ENCODE measurements around the gene TPPP3. TPM values are rescaled to one million over a fixed set of nuclear protein-coding genes. Genes with fewer than 3 reads are reported as not detected.

TPPP3 gene
- 3.2 TPM in 1 of 2 replicates, not detected in the other for total RNA-seq

DNA sequence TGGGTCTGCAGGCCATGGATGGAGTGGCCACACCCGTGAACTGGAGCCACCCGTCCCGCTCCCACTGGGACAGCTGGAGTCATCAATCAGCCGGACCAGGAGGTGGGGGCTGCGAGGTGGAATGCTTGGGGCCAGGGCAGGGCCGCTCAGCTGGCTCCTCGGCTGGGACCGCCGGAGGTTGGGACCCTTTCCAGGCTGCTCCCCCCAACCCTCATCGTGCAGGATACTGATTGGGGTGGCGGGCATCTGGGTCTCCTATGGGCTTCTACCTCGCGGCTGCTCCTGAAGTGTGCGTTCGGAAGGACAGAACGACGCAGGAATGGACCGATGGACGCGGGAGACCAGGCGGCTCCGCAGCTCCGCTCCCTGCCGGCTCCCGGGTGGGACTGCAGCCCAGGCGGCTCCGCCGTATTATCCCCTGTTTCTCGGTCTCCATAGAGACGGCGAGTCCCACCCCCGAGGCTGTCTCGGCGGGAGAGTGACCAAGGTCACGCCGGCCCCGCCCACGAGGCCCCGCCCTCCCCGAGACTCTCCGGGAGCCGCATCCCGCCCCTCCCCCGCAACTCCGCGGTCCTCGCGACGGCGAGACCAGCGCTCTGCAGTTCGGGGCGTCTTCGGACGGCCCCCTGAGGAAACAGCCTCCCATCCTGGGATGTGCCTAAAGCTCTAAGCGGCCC, at the start of gene TPPP3:
Gene TPPP3, minus strand, starts transcription at position 388 of the 677 bp plus-strand sequence. CDS start 2,387 bp downstream, outside the sequence.
- DNase-seq (ENCODE audit: extremely low read depth, low read depth, low spot score): no peak

DNA sequence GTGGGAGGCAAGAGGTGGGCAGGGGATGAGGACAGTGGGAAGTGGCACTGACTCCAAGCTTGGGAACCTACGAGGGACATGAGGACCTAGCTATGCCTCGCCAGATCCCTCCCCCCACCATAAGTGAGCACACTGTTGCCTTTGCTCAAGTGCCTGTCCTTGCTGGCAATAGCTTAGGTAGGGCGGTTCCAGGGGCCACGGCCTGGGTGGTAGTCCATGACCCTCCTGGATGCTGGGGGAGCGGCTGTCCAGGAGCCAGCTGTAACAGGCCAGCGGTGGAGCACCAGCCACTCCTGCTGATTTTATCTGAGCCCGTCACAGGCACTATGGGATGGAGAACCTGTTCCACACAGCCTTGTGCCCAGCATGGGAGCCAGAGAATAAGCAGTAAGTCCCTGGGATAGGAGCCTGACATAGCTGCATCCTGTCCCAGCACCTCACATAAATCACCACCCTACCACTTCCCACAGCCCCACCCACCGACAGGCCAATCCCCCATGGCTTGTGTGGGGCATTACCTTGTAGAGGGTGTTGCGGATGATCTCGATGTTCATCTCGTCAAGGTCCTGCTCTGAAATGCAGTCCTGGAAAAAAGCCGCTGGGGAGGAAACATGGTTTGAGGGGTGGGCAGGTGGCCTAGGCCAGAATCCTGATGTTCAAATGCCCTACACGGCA, 49.4 kb upstream of the TPPP3 start:
- DNase-seq (ENCODE audit: extremely low read depth, low read depth, low spot score): no peak

DNA sequence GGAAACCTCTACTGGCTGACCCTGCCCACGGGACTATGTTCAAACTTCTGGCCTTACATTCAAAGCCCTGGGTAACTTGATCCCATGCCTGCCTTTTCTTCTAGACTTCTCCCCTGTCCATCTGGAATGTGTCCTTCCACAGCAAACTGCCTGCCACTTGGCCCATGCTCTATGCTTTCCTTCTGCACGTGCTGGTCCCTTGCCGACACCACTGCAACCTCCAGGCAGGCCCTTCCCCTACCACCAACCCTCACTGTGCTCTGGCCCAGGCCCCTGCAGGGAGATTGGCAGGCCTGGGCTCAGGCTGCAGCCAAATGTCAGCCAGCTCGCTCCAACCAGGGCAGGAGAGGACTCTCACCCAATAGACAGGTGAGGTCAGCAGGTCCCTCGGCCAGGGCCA, 48.6 kb upstream of the TPPP3 start:
- no peak for DNase-seq (ENCODE audit: extremely low read depth, low read depth, low spot score)

DNA sequence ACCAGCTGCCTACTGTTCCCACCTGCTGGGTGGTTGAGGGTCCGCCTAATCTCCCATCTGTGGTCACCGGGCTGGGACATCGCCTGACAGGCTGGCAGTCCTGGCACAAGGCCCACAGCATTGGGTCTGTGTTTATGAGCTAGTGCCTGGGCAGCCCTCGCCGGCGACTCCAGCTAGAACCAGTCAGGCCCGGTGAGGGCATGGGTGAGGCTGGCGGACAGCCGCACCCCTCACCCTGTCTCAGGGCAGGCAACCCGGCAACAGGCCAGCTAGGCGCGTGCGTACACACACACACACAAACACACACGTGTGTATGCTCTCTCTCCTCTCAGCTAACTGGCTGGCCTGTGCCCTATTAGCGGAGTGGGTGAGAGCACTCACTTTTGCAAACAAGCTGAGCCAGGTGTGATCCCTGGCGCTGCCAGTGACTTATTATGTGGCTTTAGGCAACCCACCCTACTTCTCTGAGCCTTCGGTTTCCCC, 48.0 kb upstream of the TPPP3 start:
- DNase-seq (ENCODE audit: extremely low read depth, low read depth, low spot score): no peak

DNA sequence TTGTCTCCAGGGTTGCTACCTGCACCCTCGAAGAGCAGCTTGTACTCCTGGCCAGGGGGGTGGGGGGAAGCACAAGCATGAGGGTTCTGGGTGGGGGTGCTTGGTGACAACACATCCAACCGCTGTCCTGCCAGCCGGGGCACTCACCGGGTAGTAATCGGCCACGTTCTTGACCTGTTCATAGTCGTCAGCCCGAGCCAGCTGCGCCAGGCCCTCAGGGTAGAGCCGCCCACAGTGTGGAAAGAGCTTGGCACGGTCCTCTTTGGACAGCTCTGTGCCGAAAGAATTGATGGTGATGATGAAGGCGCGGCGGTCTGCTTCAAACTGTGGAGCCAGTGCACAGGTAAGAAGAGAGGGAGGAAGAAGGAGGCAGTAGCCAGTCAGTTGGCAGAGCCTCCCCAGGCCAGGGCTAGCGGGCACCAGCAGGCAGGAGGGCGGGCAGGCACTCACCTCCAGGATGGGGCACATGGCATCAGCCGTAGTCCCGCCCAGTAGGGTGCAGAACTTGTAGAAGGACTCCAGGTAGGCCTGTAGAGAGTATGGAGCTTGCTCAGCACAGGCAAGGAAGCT, 45.6 kb upstream of the TPPP3 start:
- no peak for DNase-seq (ENCODE audit: extremely low read depth, low read depth, low spot score)

DNA sequence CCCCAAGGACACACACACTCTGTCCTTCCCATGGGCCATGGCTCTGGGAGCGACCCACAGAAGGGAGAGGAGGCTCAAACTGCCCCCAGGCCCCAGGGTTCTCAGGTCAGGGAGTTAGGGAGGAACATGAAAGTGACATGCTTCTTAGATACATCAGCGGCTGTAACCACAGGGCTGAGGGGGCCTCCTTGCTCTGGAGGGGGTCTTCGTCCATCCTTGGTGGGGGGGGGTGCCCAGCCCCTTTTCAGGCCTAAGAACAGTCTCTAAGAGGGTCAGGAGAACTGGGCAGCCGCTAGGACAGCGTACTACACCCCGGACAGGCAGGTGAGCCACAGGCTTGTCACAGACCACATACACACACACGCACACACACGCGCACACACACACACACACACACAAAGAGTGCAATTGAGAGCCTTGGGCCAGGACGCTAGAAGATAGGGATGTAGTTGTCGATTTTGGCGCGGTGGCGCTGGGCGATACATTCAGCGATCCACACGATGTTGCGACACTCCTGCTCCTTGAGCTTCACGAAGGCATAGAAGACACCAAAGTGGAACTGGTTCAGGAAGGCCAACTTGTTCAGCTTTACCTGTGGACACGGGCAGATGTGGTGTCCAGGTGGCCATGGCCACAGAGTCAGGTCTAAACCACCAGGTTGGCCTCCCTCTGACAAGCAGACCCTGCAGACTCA, 44.9 kb upstream of the TPPP3 start:
- no peak for DNase-seq (ENCODE audit: extremely low read depth, low read depth, low spot score)

DNA sequence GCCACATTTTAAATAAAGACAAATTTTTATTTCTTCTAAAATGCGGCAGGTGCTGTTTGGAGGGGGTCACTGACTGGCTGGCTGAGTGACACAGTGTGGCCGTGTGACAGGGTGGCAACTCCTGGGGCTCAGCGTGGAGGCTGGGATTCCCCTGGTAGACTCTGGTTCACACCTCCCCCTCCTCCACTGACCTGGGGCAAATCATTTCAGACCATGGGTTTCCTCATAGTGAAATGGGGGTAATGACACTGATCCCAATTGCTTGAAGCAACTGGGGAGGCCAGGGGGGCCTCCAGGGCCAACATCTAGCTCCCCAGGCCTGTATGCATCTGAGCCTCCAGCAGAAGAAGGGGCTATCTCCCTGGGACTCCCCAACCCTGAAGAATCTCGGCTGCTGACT, 44.2 kb upstream of the TPPP3 start:
- DNase-seq (ENCODE audit: extremely low read depth, low read depth, low spot score): no peak

DNA sequence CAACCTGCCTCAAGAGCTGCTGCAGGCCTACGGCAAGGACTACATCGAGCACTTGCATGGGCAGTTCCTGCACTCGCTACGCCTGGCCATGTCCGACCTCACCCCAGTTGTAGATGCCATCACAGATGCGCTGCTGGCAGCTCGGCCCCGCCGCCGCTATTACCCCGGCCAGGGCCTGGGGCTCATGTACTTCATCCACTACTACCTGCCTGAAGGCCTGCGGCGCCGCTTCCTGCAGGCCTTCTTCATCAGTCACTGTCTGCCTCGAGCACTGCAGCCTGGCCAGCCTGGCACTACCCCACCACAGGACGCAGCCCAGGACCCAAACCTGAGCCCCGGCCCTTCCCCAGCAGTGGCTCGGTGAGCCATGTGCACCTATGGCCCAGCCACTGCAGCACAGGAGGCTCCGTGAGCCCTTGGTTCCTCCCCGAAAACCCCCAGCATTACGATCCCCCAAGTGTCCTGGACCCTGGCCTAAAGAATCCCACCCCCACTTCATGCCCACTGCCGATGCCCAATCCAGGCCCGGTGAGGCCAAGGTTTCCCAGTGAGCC, 43.4 kb upstream of the TPPP3 start:
- no peak for DNase-seq (ENCODE audit: extremely low read depth, low read depth, low spot score)

DNA sequence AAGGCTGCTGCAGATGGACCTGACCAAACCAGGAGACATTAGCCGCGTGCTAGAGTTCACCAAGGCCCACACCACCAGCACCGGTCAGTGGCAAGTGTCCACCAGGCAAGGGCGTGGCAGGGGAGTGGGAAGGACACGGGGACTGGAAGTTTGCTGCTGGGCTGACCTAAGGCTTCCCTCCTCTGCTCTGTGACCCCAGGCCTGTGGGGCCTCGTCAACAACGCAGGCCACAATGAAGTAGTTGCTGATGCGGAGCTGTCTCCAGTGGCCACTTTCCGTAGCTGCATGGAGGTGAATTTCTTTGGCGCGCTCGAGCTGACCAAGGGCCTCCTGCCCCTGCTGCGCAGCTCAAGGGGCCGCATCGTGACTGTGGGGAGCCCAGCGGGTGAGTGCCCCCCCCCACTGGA, 42.5 kb upstream of the TPPP3 start:
- DNase-seq (ENCODE audit: extremely low read depth, low read depth, low spot score): no peak

DNA sequence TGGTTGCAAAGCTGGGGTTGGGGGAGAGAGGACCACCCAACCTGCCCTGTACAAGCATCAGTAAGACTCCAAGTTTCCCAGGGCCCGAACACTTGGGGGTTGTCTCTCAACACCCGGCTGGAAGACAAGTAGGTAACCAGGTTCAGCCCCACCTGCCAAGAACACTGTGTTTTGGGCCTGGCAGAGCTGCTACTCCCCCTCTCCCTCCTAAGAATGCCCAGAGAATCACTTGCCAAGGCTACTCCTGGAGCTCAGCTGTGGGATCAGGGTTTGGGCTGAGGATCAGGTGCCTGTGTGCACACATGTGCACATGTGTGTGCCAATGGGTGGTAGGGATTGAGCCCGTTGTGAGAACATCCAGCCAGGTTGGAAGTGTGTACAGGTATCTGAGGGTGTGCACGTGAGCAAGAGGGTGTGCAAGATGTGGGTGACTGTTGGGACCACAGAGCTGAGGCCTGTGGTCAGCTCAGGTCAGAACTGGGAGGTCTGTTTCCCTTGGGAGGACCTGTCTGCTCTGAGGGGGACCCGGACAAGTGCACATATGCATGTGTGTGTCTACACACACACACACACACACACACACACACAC, 39.9 kb upstream of the TPPP3 start:
- DNase-seq (ENCODE audit: extremely low read depth, low read depth, low spot score): no peak

DNA sequence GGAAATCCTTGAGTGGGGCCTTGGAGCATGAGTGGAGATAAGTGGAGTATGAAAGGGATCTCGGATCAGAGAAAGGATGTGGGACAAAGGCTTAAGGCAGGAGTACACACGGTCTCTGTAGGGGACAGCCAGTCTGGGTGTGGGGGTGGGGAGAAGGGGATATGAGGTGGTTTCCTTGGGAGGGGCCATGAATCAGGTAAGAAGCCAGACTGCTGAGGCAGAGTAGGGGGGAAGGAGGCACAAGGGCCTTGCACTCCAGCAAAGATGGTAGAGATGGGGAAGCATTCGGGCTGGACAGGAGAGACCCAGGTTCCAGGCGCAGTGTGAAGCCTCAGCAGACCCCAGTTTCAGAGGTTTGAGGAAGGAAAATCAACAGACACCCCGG, 39.2 kb upstream of the TPPP3 start:
- DNase-seq (ENCODE audit: extremely low read depth, low read depth, low spot score): no peak

DNA sequence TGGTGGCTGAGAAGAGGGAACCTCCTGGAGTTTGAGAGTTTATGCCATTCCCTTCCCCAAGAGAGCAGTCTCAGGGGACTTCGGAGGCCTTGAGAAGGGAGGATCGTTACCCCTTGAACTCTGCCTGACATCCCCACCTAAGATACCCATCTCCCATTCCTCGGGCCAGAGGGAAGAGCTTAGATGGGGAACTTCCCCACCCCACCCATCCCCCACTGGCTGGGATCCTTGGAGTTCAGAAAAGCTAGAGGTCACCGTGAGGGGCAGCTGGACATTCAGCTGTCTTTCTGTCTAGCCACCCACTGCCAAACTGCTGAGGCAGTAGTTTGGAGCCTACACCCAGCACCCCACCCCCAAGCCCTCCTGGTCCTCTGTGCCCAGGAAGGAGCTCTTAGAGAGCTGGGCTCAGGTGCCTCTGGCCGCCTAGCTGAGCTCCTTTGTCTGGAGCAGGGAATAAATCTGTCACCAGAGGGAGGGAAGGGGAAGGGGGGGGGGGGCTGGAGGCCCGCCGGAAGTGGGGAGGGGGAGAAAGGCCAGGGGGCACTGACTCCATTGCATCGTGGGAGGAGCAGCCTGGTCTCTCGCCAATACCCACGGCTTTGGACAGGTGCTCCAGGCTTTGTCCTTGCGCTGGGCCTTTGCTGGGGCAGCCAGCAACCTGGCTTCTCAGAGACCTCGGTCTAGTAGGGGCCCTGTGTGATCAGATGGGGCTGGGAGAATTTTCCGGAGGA, 38.6 kb upstream of the TPPP3 start:
- no peak for DNase-seq (ENCODE audit: extremely low read depth, low read depth, low spot score)

DNA sequence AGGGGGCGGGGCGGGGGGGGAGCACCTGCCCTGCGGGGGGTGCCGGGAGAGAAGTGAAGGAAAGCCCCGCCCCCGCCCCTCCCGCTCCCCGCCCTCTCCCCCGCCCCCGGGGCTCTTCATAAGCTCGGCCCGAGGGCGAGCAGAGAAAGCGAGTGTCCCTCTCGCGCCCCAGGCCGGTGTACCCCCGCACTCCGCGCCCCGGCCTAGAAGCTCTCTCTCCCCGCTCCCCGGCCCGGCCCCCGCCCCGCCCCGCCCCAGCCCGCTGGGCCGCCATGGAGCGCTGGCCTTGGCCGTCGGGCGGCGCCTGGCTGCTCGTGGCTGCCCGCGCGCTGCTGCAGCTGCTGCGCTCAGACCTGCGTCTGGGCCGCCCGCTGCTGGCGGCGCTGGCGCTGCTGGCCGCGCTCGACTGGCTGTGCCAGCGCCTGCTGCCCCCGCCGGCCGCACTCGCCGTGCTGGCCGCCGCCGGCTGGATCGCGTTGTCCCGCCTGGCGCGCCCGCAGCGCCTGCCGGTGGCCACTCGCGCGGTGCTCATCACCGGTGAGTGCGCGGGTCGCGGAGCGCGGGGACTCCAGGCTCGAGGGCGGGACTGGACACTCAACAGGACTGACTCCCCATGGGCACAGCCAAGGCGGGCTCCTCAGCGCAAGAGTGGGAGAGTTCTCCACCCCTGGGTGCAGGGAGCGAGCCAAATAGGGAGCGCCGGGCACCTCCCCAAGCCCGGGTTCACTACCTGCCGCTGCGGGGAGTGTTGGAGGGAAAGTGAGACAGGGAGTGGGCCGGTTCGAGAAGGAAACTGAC, 37.9 kb upstream of the TPPP3 start, which contains the start of gene HSD11B2:
Gene HSD11B2, plus strand, starts transcription at position 145 of the 798 bp plus-strand sequence. Its CDS starts 128 bp downstream, at position 273.
- no peak for DNase-seq (ENCODE audit: extremely low read depth, low read depth, low spot score)

DNA sequence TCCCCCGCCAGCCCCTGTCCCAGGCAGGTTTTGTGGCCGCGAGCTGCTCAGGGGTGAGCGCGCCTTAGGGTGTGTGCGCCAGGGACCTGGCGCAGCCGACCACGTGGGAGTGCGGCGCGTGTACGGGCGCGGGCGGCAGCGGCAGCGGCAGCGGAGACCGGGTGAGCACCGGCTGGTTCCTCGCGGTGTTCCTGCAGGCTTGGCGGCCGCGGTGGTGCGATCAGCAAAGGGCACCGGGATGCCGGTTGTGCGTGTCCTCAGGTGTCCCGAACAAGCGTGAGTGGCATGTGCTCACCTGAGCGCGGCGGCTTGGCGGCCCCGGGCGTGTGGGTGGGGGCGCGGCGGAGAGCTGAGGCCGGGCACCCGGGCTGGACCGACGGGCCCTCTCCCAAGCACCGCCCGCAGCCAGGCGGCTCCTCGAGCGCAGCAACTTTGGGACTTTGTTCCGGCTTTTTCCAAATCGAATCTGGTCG, 37.2 kb upstream of the TPPP3 start:
- DNase-seq (ENCODE audit: extremely low read depth, low read depth, low spot score): no peak

DNA sequence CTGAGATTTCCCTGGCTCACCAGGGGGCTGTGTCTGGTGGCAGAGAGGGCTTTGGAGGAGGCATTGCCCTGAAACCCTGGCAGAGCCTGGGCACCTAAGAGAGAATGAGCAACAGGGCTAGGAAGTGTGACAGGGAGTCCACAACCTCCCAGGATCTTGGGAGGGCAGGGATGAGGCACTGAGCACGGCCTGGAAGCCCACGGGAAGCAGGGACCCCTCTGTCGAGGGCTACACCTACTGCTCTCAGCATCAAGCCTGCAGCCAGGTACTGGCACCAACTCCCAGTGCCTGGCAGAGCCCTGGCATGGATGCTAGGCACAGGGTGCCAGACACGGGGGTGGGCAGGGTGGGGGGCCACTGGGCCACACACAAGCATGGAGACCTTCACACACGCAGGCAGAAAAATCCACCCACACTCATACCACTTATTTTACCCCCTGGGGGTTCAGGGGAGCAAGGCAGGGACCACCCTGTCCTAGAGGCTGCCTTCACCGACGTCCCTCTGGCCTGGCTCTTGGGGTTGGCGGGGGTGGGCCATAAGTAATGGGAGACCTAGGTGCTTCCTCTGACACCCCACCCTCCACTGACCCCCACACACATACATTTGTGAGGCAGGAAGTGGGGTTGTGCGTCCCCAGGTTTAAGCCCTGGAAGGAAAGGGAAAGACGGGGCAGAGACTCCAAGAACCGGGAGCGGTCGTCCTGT, 36.7 kb upstream of the TPPP3 start:
- DNase-seq (ENCODE audit: extremely low read depth, low read depth, low spot score): no peak

DNA sequence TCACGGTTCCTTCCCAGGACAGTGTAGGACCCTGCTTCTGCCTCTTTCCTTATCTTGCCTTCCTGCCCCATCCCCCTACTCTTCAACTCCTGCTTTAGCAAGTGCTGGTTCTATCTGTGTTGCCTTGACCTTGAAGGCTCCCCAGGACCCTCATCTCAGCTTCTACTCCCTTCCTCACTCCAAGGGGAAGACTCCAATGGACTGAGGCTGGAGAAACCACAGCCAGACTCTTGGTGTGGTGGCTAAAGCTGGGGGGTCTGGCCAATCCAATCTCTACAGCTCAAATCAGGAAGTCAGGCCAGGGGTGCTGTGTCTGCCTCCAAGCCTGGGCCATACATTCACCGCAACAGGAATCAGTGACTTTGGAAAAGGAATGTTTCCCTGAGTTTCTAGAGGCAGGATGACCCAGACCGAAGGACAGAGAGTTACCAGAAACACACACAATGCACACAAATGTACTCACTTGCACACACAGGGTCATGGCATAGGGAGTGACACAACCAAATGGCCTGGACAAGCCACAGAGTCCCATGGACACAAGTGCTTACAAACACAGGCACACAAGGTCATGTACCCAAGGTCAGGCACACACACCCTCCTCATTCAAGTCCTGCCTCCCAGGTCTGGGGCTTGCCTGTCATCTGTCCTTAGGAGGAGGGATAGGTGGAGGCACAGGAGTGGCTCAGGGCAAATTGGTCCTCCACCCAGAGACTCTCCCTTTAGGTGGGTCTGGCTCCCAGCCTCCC, 35.9 kb upstream of the TPPP3 start:
- no peak for DNase-seq (ENCODE audit: extremely low read depth, low read depth, low spot score)

DNA sequence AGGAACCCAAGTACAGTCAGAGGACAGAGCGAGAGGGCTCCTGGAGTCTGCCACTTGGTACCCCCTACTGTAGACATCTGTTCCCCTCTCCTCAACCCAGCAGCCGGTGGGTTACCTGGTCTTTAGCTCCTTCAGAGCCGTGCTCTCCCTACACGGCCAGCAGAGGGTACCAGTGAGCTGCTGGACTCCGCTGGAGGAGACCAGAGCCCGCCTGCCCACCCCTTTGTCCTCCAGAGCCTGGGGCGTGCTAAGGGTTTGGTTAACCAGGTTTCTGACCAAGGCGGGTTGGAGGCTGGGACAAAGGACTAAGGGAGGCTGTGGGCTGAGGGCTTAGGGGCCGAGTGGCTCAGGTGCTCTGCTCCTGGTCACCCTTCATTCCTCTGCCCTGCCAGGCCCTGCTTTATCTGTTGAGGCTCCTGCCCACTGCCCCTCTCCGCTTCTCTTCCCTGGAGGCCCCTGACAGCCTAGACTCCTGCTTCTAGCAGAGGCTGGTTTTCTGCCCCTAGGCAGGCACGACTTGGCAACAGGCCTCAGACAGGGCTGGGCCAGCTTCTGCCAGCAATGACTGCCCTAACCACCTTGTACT, 34.9 kb upstream of the TPPP3 start:
- no peak for DNase-seq (ENCODE audit: extremely low read depth, low read depth, low spot score)

Measured in glomerular endothelial cell (primary cell).